ENCODE results near the gene MREG.

The MREG gene

DNA sequence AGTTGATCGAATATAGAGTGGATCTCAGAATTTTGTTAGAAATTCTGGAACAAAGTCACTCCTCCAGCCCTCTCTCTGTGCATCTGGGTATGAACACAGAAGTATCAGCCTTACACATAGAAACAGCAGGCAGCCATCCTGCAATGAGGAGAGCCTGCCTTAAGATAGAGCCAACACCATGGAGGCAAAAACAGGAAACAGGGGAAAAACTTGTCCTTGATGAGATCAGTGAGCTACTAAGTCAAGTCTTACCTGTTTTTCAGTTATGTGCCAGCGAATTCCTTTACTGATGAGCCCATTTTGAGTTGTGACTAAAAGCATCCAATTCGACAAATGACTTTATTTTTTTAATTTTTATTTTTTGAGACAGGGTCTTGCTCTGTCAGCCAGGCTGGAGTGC lies 26.6 kb upstream of the MREG start:
- no peak overlapping the region for H3K27ac ChIP-seq (ENCODE audit: extremely low read depth, low read depth, low read length)
- TF ChIP-seq SP3 (tag by site-specific recombination; IDR thresholded peaks at IDR 0.05) (no peak), TSHZ1 (tag by site-specific recombination; IDR thresholded peaks at IDR 0.05; ENCODE audit: borderline replicate concordance) (no peak), ZBTB26 (tag by site-specific recombination; optimal IDR thresholded peaks at IDR 0.05) (no peak)
- H3K4me3 ChIP-seq (ENCODE audit: low read depth, low read length) = no peak overlapping the region
- ChIA-PET CTCF (interaction anchor here (0.7 to 0.9 kb wide), 2 partner anchors 8 to 90 kb away, joined by 3 to 4 read pairs; no protein-coding TSS in a partner anchor), POLR2A (no interaction called here)
- H3K9me3 ChIP-seq (ENCODE audit: control insufficient read depth, insufficient read depth, low read depth, low read length) = no peaks in the 10 kb centered on the region
- no peaks in the 10 kb centered on the region for H3K4me1 ChIP-seq (ENCODE audit: control insufficient read depth, insufficient read depth, low read length)
- peaks cover 6 to 63% of the 10 kb centered on the region in 2 experiments; a peak in 2 of 3 replicates for H3K36me3 ChIP-seq (ENCODE audit: control insufficient read depth in 2 of 2, insufficient read depth in 1 of 2, low read length in 2 of 2)

DNA sequence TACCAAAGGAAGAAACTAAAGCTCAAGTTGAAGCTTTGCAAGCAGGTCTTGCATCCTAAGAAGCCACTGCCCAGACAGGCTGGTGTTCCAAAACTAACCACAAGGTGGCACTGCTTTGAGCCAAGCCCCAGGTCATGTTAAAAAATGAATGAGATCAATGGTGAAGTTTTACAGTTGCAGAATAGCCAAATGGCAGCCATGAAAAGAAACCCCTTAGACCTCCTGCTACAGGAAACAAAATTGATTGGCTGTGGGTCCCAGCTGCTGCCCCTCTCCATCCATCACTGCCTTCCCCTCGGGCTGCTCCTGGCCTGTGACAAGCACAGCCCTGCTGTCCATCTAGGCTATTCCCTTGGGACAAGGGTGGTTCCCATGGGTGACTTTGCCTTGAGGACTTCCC lies 20.7 kb upstream of the MREG start:
- Histone ChIP-seq H3K9me3 (ENCODE audit: control insufficient read depth, insufficient read depth, low read depth, low read length) (no peaks in the 10 kb centered on the region), H3K4me1 (ENCODE audit: control insufficient read depth, insufficient read depth, low read length) (no peaks in the 10 kb centered on the region), H3K4me3 (ENCODE audit: low read depth, low read length) (no peak overlapping the region), H3K27ac (ENCODE audit: extremely low read depth, low read depth, low read length) (no peak overlapping the region), H3K36me3 (ENCODE audit: control insufficient read depth in 2 of 2, insufficient read depth in 1 of 2, low read length in 2 of 2) (peaks cover 0 to 46% of the 10 kb centered on the region in 2 experiments; a peak in 1 of 3 replicates)
- no peak for TF ChIP-seq ZNF23 (tag by site-specific recombination; IDR thresholded peaks at IDR 0.05; ENCODE audit: borderline replicate concordance)
- peak; percentile 18; the same call in 1 of the 2 replicates for TF ChIP-seq ZNF654 (tag by site-specific recombination; IDR thresholded peaks at IDR 0.05; ENCODE audit: low read depth)
- CTCF ChIA-PET = interaction anchor here (0.6 to 5.6 kb wide), 22 partner anchors 8 to 1368 kb away, joined by 3 to 52 read pairs (median 4); partner anchors contain the start of genes PECR and TMEM169
- POLR2A ChIA-PET = no interaction called here

DNA sequence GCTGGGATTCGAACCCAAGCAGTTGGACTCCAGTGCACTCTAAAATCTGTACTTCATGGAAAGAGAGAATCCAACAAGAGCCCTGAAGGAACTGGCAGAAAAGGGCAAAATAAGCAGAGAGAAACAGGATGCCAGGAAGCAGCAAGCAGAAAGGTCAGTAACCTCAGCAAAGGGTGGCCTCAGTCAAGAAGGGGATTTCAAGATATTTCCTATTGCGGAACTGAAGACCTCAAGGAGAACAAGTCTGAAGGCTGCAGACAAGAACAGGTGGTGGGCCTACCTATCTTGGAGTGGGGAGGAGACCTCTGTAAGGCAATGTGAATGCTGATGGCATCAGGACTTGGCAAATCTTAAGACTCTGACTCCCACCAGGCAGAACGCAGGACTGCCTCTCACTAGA lies 20.1 kb upstream of the MREG start:
- POLR2A ChIA-PET = no interaction called here
- Histone ChIP-seq H3K9me3 (ENCODE audit: control insufficient read depth, insufficient read depth, low read depth, low read length) (no peaks in the 10 kb centered on the region), H3K36me3 (ENCODE audit: control insufficient read depth in 2 of 2, insufficient read depth in 1 of 2, low read length in 2 of 2) (peaks cover 0 to 46% of the 10 kb centered on the region in 2 experiments; a peak in 1 of 3 replicates), H3K4me3 (ENCODE audit: low read depth, low read length) (no peak overlapping the region), H3K27ac (ENCODE audit: extremely low read depth, low read depth, low read length) (no peak overlapping the region), H3K4me1 (ENCODE audit: control insufficient read depth, insufficient read depth, low read length) (no peaks in the 10 kb centered on the region)
- TF ChIP-seq ZNF658 (tag by site-specific recombination; IDR thresholded peaks at IDR 0.05) (no peak), ZNF202 (tag by site-specific recombination; IDR thresholded peaks at IDR 0.05; ENCODE audit: borderline replicate concordance) (no peak), ZSCAN30 (tag by site-specific recombination; IDR thresholded peaks at IDR 0.05) (no peak)
- CTCF ChIA-PET = interaction anchor here (0.6 to 5.6 kb wide), 23 partner anchors 8 to 1369 kb away, joined by 3 to 52 read pairs (median 4); partner anchors contain the start of genes PECR and TMEM169

- no peak overlapping the region for H3K4me3 ChIP-seq (ENCODE audit: low read depth, low read length)
- ChIA-PET CTCF (interaction anchor here (0.5 to 5.6 kb wide), 12 partner anchors 9 to 316 kb away, joined by 3 to 52 read pairs (median 5); no protein-coding TSS in a partner anchor), POLR2A (no interaction called here)
- H3K27ac ChIP-seq (ENCODE audit: extremely low read depth, low read depth, low read length) = no peak overlapping the region
- H3K9me3 ChIP-seq (ENCODE audit: control insufficient read depth, insufficient read depth, low read depth, low read length) = no peaks in the 10 kb centered on the region
- H3K36me3 ChIP-seq (ENCODE audit: control insufficient read depth in 2 of 2, insufficient read depth in 1 of 2, low read length in 2 of 2) = peaks cover 0 to 40% of the 10 kb centered on the region in 2 experiments; a peak in 1 of 3 replicates
- no peaks in the 10 kb centered on the region for H3K4me1 ChIP-seq (ENCODE audit: control insufficient read depth, insufficient read depth, low read length)
- TF ChIP-seq ZBTB20 (tag by site-specific recombination; IDR thresholded peaks at IDR 0.05) (no peak), ZNF585B (tag by site-specific recombination; IDR thresholded peaks at IDR 0.05) (no peak), ZBTB8A (tag by site-specific recombination; IDR thresholded peaks at IDR 0.05) (no peak), PATZ1 (tag by site-specific recombination; IDR thresholded peaks at IDR 0.05) (no peak), SP3 (tag by site-specific recombination; IDR thresholded peaks at IDR 0.05) (no peak), ZNF394 (tag by site-specific recombination; IDR thresholded peaks at IDR 0.05; ENCODE audit: borderline replicate concordance) (no peak), ZNF433 (tag by site-specific recombination; IDR thresholded peaks at IDR 0.05; ENCODE audit: low read depth) (no peak), ZFP41 (tag by site-specific recombination; IDR thresholded peaks at IDR 0.05; ENCODE audit: borderline replicate concordance) (no peak), ZNF354C (tag by site-specific recombination; IDR thresholded peaks at IDR 0.05; ENCODE audit: borderline replicate concordance, low read depth) (no peak), OVOL3 (tag by site-specific recombination; IDR thresholded peaks at IDR 0.05) (no peak), PRDM1 (tag by site-specific recombination; IDR thresholded peaks at IDR 0.05) (no peak), OSR2 (tag by site-specific recombination; IDR thresholded peaks at IDR 0.05) (no peak), ZNF426 (tag by site-specific recombination; IDR thresholded peaks at IDR 0.05) (no peak)
These were observed 18.8 kb upstream of the MREG start for GRCh38 chr2:216031960-216032689.

Measured in HEK293 (cell line).